ENCODE results near the gene BARHL1. TPM values are rescaled to one million over a fixed set of nuclear protein-coding genes. Genes with fewer than 3 reads are reported as not detected.

The BARHL1 gene
- total RNA-seq, 2 experiments from 2014 or later: not detected

DNA sequence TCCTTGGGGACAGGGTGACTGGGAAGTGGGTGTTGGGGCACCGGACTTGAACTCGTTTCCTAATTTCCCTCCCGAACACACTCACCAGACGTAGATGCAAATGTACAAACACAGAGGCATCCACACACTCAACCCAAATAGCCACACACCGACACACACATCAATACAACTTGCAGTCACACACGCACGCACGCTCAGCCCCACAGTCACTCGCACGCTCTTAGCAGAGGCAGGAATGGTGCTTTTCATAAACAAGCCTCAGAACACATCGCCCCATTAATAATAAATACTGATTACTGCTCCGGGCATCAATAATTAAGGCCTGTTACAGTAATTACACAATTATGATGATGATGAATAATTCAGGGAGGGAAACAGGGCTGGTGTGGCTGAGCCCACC is 5.7 kb downstream of the BARHL1 start:
- DNase-seq (no peak), ATAC-seq (no peak)
- Mint-ChIP-seq H3K27ac (no peak overlapping the region), H3K27me3 (peaks cover 68% of the 10 kb centered on the region), H3K36me3 (ENCODE audit: low read depth) (peaks cover under 1% of the 10 kb centered on the region), H3K4me3 (no peak overlapping the region), H3K4me1 (ENCODE audit: low read depth) (peaks cover 10% of the 10 kb centered on the region), H3K9me3 (no peaks in the 10 kb centered on the region)
- intact Hi-C loops (cut with micrococcal nuclease): no loop called here
- no peak for TF ChIP-seq CTCF (IDR thresholded peaks at IDR 0.05)
- ChIA-PET CTCF (interaction anchor here (1.2 to 1.8 kb wide), 2 partner anchors 12 to 176 kb away, joined by 4 read pairs; no protein-coding TSS in a partner anchor), POLR2A (no interaction called here)

DNA sequence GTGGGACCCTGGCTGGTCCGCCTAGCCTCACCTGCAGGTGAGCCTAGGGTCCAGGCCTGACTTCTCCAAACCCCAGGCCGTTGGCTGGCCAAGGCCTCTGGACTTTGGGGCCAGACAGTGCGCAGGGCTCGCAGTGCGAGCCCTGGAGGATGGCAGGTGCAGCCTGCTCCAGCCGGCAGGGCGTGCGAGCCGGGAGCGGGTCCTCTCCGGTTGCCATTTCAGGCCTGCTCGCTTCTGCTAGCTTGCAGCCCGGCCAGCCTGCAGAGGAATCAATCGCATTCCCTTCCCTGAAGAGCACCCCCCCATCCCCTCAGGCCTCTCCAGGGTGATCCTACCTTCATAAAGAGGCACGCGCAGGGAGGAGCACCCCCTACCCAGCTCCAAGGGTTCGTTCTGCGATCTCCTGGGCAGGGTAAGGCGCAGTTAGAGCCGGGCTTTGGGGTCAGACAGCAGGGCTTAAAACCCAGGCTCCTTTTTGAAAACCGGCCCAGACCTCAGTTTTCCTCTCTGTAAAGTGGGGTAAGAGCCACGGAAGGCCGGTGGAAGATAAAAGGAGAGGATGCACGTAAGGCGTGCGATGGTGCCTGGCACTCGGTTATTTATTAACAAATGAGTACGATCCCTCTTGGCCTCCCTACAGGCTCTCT is 6.2 kb downstream of the BARHL1 start:
- Mint-ChIP-seq H3K27ac (no peak overlapping the region), H3K4me1 (ENCODE audit: low read depth) (peaks cover 10% of the 10 kb centered on the region), H3K36me3 (ENCODE audit: low read depth) (peaks cover 6% of the 10 kb centered on the region), H3K4me3 (no peak overlapping the region), H3K9me3 (no peaks in the 10 kb centered on the region), H3K27me3 (peaks cover 64% of the 10 kb centered on the region)
- no peak for TF ChIP-seq CTCF (IDR thresholded peaks at IDR 0.05)
- no peak for ATAC-seq
- intact Hi-C loops (cut with micrococcal nuclease): no loop called here
- POLR2A ChIA-PET: no interaction called here
- DNase-seq: no peak
- CTCF ChIA-PET: interaction anchor here (1.8 kb wide), 1 partner anchor 176 kb away, joined by 4 read pairs; no protein-coding TSS in a partner anchor

DNA sequence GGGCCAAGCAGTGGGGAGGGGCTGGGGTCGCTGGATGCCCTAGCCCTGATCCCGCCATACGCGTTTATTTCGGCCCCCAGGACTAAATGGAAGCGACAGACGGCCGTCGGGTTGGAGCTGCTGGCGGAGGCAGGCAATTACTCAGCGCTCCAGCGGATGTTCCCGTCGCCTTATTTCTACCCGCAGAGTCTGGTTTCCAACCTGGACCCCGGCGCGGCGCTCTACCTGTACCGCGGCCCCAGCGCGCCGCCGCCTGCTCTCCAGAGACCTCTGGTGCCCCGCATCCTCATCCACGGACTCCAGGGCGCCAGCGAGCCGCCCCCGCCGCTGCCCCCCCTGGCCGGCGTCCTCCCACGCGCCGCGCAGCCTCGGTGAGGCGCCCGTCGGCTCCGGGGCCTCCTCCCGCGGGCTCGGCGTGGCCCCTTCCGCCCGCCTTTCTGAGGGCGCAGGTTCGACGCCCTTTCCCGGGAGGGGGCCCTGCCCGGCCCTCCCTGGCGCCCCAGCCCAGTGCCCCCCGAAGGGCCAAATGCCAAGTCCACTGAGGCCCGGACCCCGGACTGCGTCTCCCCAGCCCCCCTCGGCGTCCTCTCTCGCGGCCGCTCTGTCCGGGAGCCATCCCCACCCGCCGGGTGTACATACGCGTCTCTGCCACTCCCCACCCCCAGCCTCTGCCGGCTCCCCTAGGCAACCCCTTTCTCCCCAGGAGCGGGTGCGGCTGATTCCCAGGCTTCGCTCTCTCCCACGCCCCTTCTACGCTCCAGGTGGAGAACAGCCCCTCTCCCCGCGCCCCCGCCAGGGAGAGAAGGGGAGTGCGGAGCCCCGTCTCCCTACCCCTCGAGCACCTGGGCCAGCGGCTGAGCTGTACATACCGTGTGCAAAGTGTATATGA is 7.0 kb downstream of the BARHL1 start:
- no peak overlapping the region for H3K27ac Mint-ChIP-seq
- DNase-seq: no peak
- POLR2A ChIA-PET: no interaction called here

DNA sequence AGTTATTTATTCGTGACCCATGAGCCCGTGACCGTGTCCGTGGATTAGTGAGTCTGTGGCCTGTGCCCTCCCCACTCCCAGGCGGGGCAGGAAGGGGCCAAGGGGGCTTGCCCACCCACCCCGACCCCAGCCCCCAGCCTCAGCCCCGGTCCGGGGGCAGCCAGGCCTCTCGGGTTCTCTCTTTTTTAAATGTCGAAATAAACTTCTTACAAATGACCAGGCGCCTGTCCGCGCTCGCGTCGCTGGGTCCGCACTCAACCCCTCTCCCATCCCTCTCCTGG is 7.6 kb downstream of the BARHL1 start:
- ATAC-seq (no peak), DNase-seq (no peak)
- H3K27ac Mint-ChIP-seq: no peak overlapping the region
- H3K9me3 Mint-ChIP-seq: no peaks in the 10 kb centered on the region
- POLR2A ChIA-PET: interaction anchor here (0.7 kb wide), 1 partner anchor 18 kb away, joined by 4 read pairs; no protein-coding TSS in a partner anchor
- CTCF ChIA-PET: interaction anchor here (1.8 kb wide), 1 partner anchor 178 kb away, joined by 4 read pairs; no protein-coding TSS in a partner anchor
- no peak overlapping the region for H3K4me3 Mint-ChIP-seq
- intact Hi-C loops (cut with micrococcal nuclease): no loop called here
- peaks cover 15% of the 10 kb centered on the region for H3K36me3 Mint-ChIP-seq (ENCODE audit: low read depth)
- H3K27me3 Mint-ChIP-seq: peaks cover 51% of the 10 kb centered on the region
- peaks cover 10% of the 10 kb centered on the region for H3K4me1 Mint-ChIP-seq (ENCODE audit: low read depth)
- no peak for TF ChIP-seq CTCF (IDR thresholded peaks at IDR 0.05)

More for the DNA sequence above, 7.0 kb downstream of the BARHL1 start:
- no peak for TF ChIP-seq CTCF (IDR thresholded peaks at IDR 0.05)
- intact Hi-C loops (cut with micrococcal nuclease): no loop called here
- CTCF ChIA-PET: interaction anchor here (1.8 kb wide), 1 partner anchor 177 kb away, joined by 4 read pairs; no protein-coding TSS in a partner anchor
- no peak overlapping the region for H3K4me3 Mint-ChIP-seq
- H3K4me1 Mint-ChIP-seq (ENCODE audit: low read depth): peaks cover 10% of the 10 kb centered on the region
- ATAC-seq: peak; percentile 24
- peaks cover 11% of the 10 kb centered on the region for H3K36me3 Mint-ChIP-seq (ENCODE audit: low read depth)
- H3K9me3 Mint-ChIP-seq: no peaks in the 10 kb centered on the region
- H3K27me3 Mint-ChIP-seq: peaks cover 57% of the 10 kb centered on the region
